ENCODE measurements around the gene APBA2.

GRCh38 chr15:28997791-28998190 is 112.0 kb downstream of the APBA2 start:
- TF ChIP-seq, protein P1, sequence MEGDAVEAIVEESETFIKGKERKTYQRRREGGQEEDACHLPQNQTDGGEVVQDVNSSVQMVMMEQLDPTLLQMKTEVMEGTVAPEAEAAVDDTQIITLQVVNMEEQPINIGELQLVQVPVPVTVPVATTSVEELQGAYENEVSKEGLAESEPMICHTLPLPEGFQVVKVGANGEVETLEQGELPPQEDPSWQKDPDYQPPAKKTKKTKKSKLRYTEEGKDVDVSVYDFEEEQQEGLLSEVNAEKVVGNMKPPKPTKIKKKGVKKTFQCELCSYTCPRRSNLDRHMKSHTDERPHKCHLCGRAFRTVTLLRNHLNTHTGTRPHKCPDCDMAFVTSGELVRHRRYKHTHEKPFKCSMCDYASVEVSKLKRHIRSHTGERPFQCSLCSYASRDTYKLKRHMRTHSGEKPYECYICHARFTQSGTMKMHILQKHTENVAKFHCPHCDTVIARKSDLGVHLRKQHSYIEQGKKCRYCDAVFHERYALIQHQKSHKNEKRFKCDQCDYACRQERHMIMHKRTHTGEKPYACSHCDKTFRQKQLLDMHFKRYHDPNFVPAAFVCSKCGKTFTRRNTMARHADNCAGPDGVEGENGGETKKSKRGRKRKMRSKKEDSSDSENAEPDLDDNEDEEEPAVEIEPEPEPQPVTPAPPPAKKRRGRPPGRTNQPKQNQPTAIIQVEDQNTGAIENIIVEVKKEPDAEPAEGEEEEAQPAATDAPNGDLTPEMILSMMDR (IDR thresholded peaks at IDR 0.05) = no peak
- no peak for TF ChIP-seq POLR2A (IDR thresholded peaks at IDR 0.05)
